PC-3 (cell line): Measurements from ENCODE around the gene PTPRA. TPM values are rescaled to one million over a fixed set of nuclear protein-coding genes. Genes with fewer than 3 reads are reported as not detected.
A peak's percentile ranks its signal among the peaks of the same experiment; 100 is the strongest.

Experiments used
- ATAC-seq: fragments of 200-7000 bp; cut with Tn5 transposase; 2 replicates; pipeline ENCODE4 v1.9.1; 2020; ENCODE audit warnings: mild to moderate bottlenecking, moderate library complexity
- BruUV-seq: library from RNA; stranded (reverse); fragments of 400-500 nt; replicated peaks from 2 replicates; lab custom pipeline; 2021; lab: Mats Ljungman, UMichigan
- CTCF ChIA-PET: fragments of 300-600 bp; sonication (Branson Sonifier 250); formaldehyde crosslinking; loops from one replicate; lab custom pipeline; 2022; ENCODE audit warnings: antibody characterized with exemption; lab: Charles Lee
- POLR2A ChIA-PET: fragments of 300-600 bp; sonication (Branson Sonifier 250); formaldehyde crosslinking; loops from one replicate; lab custom pipeline; 2022; ENCODE audit warnings: antibody characterized with exemption; ENCODE audit not compliant: unreplicated experiment; lab: Charles Lee
- DNase-seq: peaks from one replicate; pipeline ENCODE4 v3.0.0-alpha.2; 2015
- H2AFZ ChIP-seq: fragments of 300-600 bp; sonication (generic); 2 replicates; pipeline ENCODE4 v1.6.0; 2016; ENCODE audit warnings: antibody characterized with exemption, low read length
- H3F3A ChIP-seq: fragments of 300-600 bp; sonication (generic); one replicate; pipeline ENCODE4 v1.6.0; 2017; ENCODE audit warnings: antibody characterized with exemption, low read length, control low read depth, mild to moderate bottlenecking; ENCODE audit not compliant: unreplicated experiment
- H3K27ac ChIP-seq: fragments of 300-600 bp; sonication (generic); 2 replicates; pipeline ENCODE4 v1.5.1; 2016; ENCODE audit warnings: mild to moderate bottlenecking, low read length
- H3K27me3 ChIP-seq: fragments of 300-600 bp; sonication (generic); 2 replicates; pipeline ENCODE4 v1.6.1; 2016; ENCODE audit warnings: low read length, mixed read lengths
- H3K36me3 ChIP-seq: fragments of 300-600 bp; sonication (generic); 2 replicates; pipeline ENCODE4 v1.6.1; 2016; ENCODE audit warnings: low read depth, mixed run types, low read length, mixed read lengths
- H3K4me1 ChIP-seq: fragments of 300-600 bp; sonication (generic); 2 replicates; pipeline ENCODE4 v1.5.1; 2016; ENCODE audit warnings: low read length; ENCODE audit not compliant: insufficient read depth
- H3K4me2 ChIP-seq: fragments of 300-600 bp; sonication (generic); 2 replicates; pipeline ENCODE4 v1.6.0; 2016; ENCODE audit warnings: low read length
- H3K4me3 ChIP-seq: fragments of 300-600 bp; sonication (generic); 2 replicates; pipeline ENCODE4 v1.5.1; 2016; ENCODE audit warnings: mild to moderate bottlenecking, low read length, mixed read lengths
- H3K79me2 ChIP-seq: fragments of 300-600 bp; sonication (generic); 2 replicates; pipeline ENCODE4 v1.6.1; 2017; ENCODE audit warnings: low read length, mixed read lengths
- H3K9ac ChIP-seq: fragments of 300-600 bp; sonication (generic); 2 replicates; pipeline ENCODE4 v1.6.0; 2016; ENCODE audit warnings: mild to moderate bottlenecking, low read length
- H3K9me2 ChIP-seq: fragments of 300-600 bp; sonication (generic); replicated peaks from 2 replicates; pipeline ENCODE4 v1.6.1; 2016; ENCODE audit warnings: mixed run types, low read length, mixed read lengths
- H3K9me3 ChIP-seq: fragments of 300-600 bp; sonication (generic); 2 replicates; pipeline ENCODE4 v1.6.1; 2016; ENCODE audit warnings: low read length, mixed read lengths
- H4K20me1 ChIP-seq: fragments of 300-600 bp; sonication (generic); 2 replicates; pipeline ENCODE4 v1.6.1; 2016; ENCODE audit warnings: low read length, mixed read lengths
- EZH2 ChIP-seq: fragments of 300-600 bp; sonication (generic); IDR thresholded peaks from one replicate; pipeline ENCODE4 v1.6.1; 2017; ENCODE audit warnings: antibody characterized with exemption, mild to moderate bottlenecking, low read length; ENCODE audit not compliant: unreplicated experiment
- EZH2phosphoT487 ChIP-seq: fragments of 300-600 bp; sonication (generic); IDR thresholded peaks from 2 replicates; pipeline ENCODE4 v1.6.1; 2018; ENCODE audit warnings: mild to moderate bottlenecking, antibody characterized with exemption, low read length, borderline replicate concordance
- intact Hi-C: fragments of 100-400 bp; cut with micrococcal nuclease; formaldehyde crosslinking; loops from 2 replicates; pipeline ENCODE4 v1.9.0; 2023
- total RNA-seq: library from RNA; depleted of rRNA; stranded (reverse); fragments of >200 nt; gene quantifications from 2 replicates; pipeline ENCODE4 v1.2.3, GENCODE V29; 2014
- TF ChIP-seq, protein P1 (sequence below): fragments of 300-600 bp; sonication (generic); conservative IDR thresholded peaks from 2 replicates; pipeline ENCODE4 v1.5.1; 2017; ENCODE audit warnings: antibody characterized with exemption, low read depth, mild to moderate bottlenecking, low read length

Gene PTPRA
- total RNA-seq, 1 experiment from 2014 or later = 35.0 TPM

- no peak overlapping the region for H2AFZ ChIP-seq
- H3K9me2 ChIP-seq = no peaks in the 10 kb centered on the region
- H3K9ac ChIP-seq = no peak overlapping the region
- H3K4me2 ChIP-seq = no peak overlapping the region
- ATAC-seq (no peak), DNase-seq (no peak)
- H3K79me2 ChIP-seq = no peaks in the 10 kb centered on the region
- H3F3A ChIP-seq = no peaks in the 10 kb centered on the region
- no peaks in the 10 kb centered on the region for H3K4me1 ChIP-seq
- BruUV-seq = no TSS peak
- CTCF ChIA-PET = no interaction called here
- intact Hi-C loops = no loop called here
- no peaks in the 10 kb centered on the region for H3K36me3 ChIP-seq
- POLR2A ChIA-PET = no interaction called here
- H3K9me3 ChIP-seq = no peaks in the 10 kb centered on the region
- no peak overlapping the region for H3K4me3 ChIP-seq
- H3K27me3 ChIP-seq = peaks cover 10% of the 10 kb centered on the region
- TF ChIP-seq, protein P1, sequence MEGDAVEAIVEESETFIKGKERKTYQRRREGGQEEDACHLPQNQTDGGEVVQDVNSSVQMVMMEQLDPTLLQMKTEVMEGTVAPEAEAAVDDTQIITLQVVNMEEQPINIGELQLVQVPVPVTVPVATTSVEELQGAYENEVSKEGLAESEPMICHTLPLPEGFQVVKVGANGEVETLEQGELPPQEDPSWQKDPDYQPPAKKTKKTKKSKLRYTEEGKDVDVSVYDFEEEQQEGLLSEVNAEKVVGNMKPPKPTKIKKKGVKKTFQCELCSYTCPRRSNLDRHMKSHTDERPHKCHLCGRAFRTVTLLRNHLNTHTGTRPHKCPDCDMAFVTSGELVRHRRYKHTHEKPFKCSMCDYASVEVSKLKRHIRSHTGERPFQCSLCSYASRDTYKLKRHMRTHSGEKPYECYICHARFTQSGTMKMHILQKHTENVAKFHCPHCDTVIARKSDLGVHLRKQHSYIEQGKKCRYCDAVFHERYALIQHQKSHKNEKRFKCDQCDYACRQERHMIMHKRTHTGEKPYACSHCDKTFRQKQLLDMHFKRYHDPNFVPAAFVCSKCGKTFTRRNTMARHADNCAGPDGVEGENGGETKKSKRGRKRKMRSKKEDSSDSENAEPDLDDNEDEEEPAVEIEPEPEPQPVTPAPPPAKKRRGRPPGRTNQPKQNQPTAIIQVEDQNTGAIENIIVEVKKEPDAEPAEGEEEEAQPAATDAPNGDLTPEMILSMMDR = no peak
- no peak for TF ChIP-seq EZH2phosphoT487
- no peak overlapping the region for H3K27ac ChIP-seq
- no peaks in the 10 kb centered on the region for H4K20me1 ChIP-seq
These were observed 204.4 kb downstream of the PTPRA start for GRCh38 chr20:3077618-3078134.

DNA sequence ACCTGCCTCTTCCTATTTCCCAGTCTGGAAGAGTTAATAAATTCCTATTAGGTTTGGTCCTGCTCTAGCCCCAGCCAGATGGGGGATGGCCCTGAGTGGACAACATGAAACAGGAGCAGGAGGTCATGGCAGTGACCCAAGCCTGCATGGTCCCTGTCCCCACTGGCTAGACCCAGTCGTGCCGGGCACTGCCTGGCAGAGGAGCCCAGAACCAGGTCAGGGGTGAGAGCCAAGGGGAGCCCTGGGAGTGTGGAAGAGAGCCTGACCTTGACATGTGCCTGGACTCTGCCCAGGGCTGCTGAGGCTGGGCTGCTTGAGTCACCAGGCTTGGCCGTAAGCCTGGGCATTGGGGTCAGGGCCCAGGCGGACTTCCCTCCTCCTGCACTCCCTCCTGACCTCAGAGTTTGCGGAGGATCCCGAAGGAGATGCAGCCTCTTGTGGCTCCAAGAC, 207.7 kb downstream of the PTPRA start:
- Histone ChIP-seq H3K9me3 (no peaks in the 10 kb centered on the region), H3K4me2 (no peak overlapping the region), H2AFZ (no peak overlapping the region), H3K9ac (no peak overlapping the region), H3K27ac (no peak overlapping the region), H3K36me3 (no peaks in the 10 kb centered on the region), H3K9me2 (no peaks in the 10 kb centered on the region), H3K4me1 (no peaks in the 10 kb centered on the region), H3K4me3 (no peak overlapping the region), H3K27me3 (peaks cover 20% of the 10 kb centered on the region), H3K79me2 (no peaks in the 10 kb centered on the region), H3F3A (no peaks in the 10 kb centered on the region), H4K20me1 (no peaks in the 10 kb centered on the region)
- DNase-seq (no peak), ATAC-seq (peak; percentile 55)
- ChIA-PET CTCF (no interaction called here), POLR2A (interaction anchor here (0.6 kb wide), 1 partner anchor 28 kb away, joined by 6 read pairs; no protein-coding TSS in a partner anchor)
- TF ChIP-seq, protein P1 = no peak
- no peak for TF ChIP-seq EZH2phosphoT487
- no peak for TF ChIP-seq EZH2
- BruUV-seq = no TSS peak
- intact Hi-C loops = no loop called here

DNA sequence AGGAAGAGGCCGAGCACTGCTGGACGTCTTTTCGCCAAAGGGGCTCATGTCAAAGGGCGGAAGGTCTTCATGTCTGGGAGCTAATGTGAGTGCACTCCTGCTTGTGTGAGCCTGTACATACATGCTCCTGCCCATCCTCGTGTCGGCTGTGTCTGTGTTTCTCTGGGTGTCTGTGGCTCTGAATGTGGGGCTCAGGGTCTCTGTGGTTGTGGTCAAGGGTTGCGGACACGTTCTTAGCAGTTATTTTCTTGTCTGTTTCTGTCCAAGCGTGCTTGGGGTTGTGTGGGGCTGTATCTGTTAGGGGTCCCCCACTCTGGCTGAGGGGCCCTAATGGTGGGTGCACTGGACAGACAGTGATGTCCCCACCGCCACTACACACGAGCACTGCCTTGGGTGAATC, 208.4 kb downstream of the PTPRA start:
- no peaks in the 10 kb centered on the region for H4K20me1 ChIP-seq
- no peak overlapping the region for H2AFZ ChIP-seq
- no peak overlapping the region for H3K4me2 ChIP-seq
- H3K79me2 ChIP-seq = no peaks in the 10 kb centered on the region
- intact Hi-C loops = no loop called here
- TF ChIP-seq EZH2phosphoT487 (no peak), EZH2 (no peak)
- TF ChIP-seq, protein P1 = no peak
- H3K27me3 ChIP-seq = peaks cover 20% of the 10 kb centered on the region
- H3K4me3 ChIP-seq = no peak overlapping the region
- no peaks in the 10 kb centered on the region for H3K4me1 ChIP-seq
- CTCF ChIA-PET = no interaction called here
- POLR2A ChIA-PET = no interaction called here
- no peak overlapping the region for H3K27ac ChIP-seq
- H3K36me3 ChIP-seq = no peaks in the 10 kb centered on the region
- no peaks in the 10 kb centered on the region for H3F3A ChIP-seq
- ATAC-seq = no peak
- no peak for DNase-seq
- BruUV-seq = no TSS peak
- H3K9ac ChIP-seq = no peak overlapping the region
- no peaks in the 10 kb centered on the region for H3K9me3 ChIP-seq
- no peaks in the 10 kb centered on the region for H3K9me2 ChIP-seq
